Mesenchymal stem cell (in vitro differentiated cells and primary cell): ENCODE results near the gene EPAS1.

Source experiments
- DNase-seq: peaks from one replicate; pipeline ENCODE4 v3.0.0-alpha.2; 2013
- H2AFZ ChIP-seq: one replicate; pipeline ENCODE4 v1.6.1; 2013; ENCODE audit warnings: low read depth, mild to moderate bottlenecking, control low read depth, inconsistent platforms, low read length, moderate library complexity
- H2AK5ac ChIP-seq: 2 replicates; pipeline ENCODE4 v1.6.1; 2013; ENCODE audit warnings: low read length, moderate library complexity, mild to moderate bottlenecking, inconsistent platforms; ENCODE audit not compliant: severe bottlenecking
- H2BK120ac ChIP-seq: one replicate; pipeline ENCODE4 v1.6.1; 2013; ENCODE audit warnings: low read depth, mild to moderate bottlenecking, inconsistent platforms, low read length, moderate library complexity
- H2BK12ac ChIP-seq, 2 experiments: one replicate each; pipeline ENCODE4 v1.6.1; 2013; ENCODE audit warnings: inconsistent platforms in 2 of 2, low read length in 2 of 2, mild to moderate bottlenecking in 2 of 2, moderate library complexity in 2 of 2, control low read depth in 1 of 2
- H2BK15ac ChIP-seq: one replicate; pipeline ENCODE4 v1.6.1; 2013; ENCODE audit warnings: mild to moderate bottlenecking, low read depth, inconsistent platforms; ENCODE audit not compliant: poor library complexity, severe bottlenecking
- H2BK5ac ChIP-seq: 2 replicates; pipeline ENCODE4 v1.6.1; 2013; ENCODE audit warnings: low read depth, mild to moderate bottlenecking, low read length, control low read depth, inconsistent platforms; ENCODE audit not compliant: poor library complexity, severe bottlenecking
- H3K14ac ChIP-seq, 2 experiments: one replicate each; pipeline ENCODE4 v1.6.1; 2013; ENCODE audit warnings: inconsistent platforms in 2 of 2, low read length in 2 of 2, control low read depth in 1 of 2, mild to moderate bottlenecking in 1 of 2, moderate library complexity in 1 of 2
- H3K18ac ChIP-seq, 2 experiments: one replicate each; pipeline ENCODE4 v1.6.1; 2013; ENCODE audit warnings: inconsistent platforms in 2 of 2, low read length in 2 of 2, control low read depth in 1 of 2, low read depth in 1 of 2, mild to moderate bottlenecking in 1 of 2
- H3K23ac ChIP-seq, 2 experiments: one replicate each; pipeline ENCODE4 v1.6.1; 2013; ENCODE audit warnings: inconsistent platforms in 2 of 2, low read length in 2 of 2, mild to moderate bottlenecking in 2 of 2, moderate library complexity in 2 of 2, control low read depth in 1 of 2
- H3K27ac ChIP-seq: 2 replicates; pipeline ENCODE4 v1.5.1; 2013; ENCODE audit warnings: mild to moderate bottlenecking, moderate library complexity, low read length, control low read depth, inconsistent platforms; ENCODE audit not compliant: poor library complexity, severe bottlenecking
- H3K27me3 ChIP-seq, 2 experiments: 2 replicates each; pipeline versions ENCODE4 v1.6.1 to v1.7.0; 2013; ENCODE audit warnings: low read length in 2 of 2, mild to moderate bottlenecking in 2 of 2, moderate library complexity in 2 of 2, control low read depth in 1 of 2, inconsistent platforms in 1 of 2; ENCODE audit not compliant: control insufficient read depth in 1 of 2, insufficient read depth in 1 of 2
- H3K36me3 ChIP-seq, 2 experiments: 2 replicates each; pipeline versions ENCODE4 v1.6.1 to v1.7.0; 2013; ENCODE audit warnings: low read length in 2 of 2, control low read depth in 1 of 2, inconsistent platforms in 1 of 2, low read depth in 1 of 2, mild to moderate bottlenecking in 1 of 2; ENCODE audit not compliant: insufficient read depth in 2 of 2, control insufficient read depth in 1 of 2
- H3K4ac ChIP-seq, 2 experiments: one replicate each; pipeline ENCODE4 v1.6.1; 2013; ENCODE audit warnings: inconsistent platforms in 2 of 2, low read length in 2 of 2, mild to moderate bottlenecking in 2 of 2, moderate library complexity in 2 of 2, control low read depth in 1 of 2, low read depth in 1 of 2
- H3K4me1 ChIP-seq: 2 replicates; pipeline ENCODE4 v1.6.1; 2013; ENCODE audit warnings: low read depth, low read length, control low read depth; ENCODE audit not compliant: control insufficient read depth, insufficient read depth
- H3K4me2 ChIP-seq: 2 replicates; pipeline ENCODE4 v1.6.1; 2013; ENCODE audit warnings: low read length, mild to moderate bottlenecking, inconsistent platforms; ENCODE audit not compliant: poor library complexity, severe bottlenecking
- H3K4me3 ChIP-seq, 2 experiments: 2 replicates each; pipeline versions ENCODE4 v1.5.1 to v1.7.0; 2013; ENCODE audit warnings: low read length in 2 of 2, mild to moderate bottlenecking in 2 of 2, control low read depth in 1 of 2, low read depth in 1 of 2; ENCODE audit not compliant: insufficient read depth in 1 of 2
- H3K79me1 ChIP-seq: replicated peaks from 2 replicates; pipeline ENCODE4 v1.6.1; 2013; ENCODE audit warnings: mild to moderate bottlenecking, control low read depth, low read length, inconsistent platforms; ENCODE audit not compliant: poor library complexity, severe bottlenecking
- H3K9ac ChIP-seq: 2 replicates; pipeline ENCODE4 v1.7.0; 2013; ENCODE audit warnings: mild to moderate bottlenecking, low read length, moderate library complexity
- H3K9me3 ChIP-seq: 2 replicates; pipeline ENCODE4 v1.7.0; 2013; ENCODE audit warnings: mild to moderate bottlenecking, low read length; ENCODE audit not compliant: control insufficient read depth
- H4K8ac ChIP-seq: one replicate; pipeline ENCODE4 v1.6.1; 2013; ENCODE audit warnings: inconsistent platforms, mild to moderate bottlenecking, low read length, moderate library complexity
- H4K91ac ChIP-seq: one replicate; pipeline ENCODE4 v1.6.1; 2013; ENCODE audit warnings: mild to moderate bottlenecking, low read length, inconsistent platforms
- WGBS: methylation state at CpG from one replicate; pipeline ENCODE4 v1.1.7; 2013; ENCODE audit warnings: mixed read lengths; 5-methylcytosine and 5-hydroxymethylcytosine counted together

EPAS1 gene

GRCh38 chr2:46276642-46277041 lies 20.6 kb upstream of the EPAS1 start:
- Histone ChIP-seq H3K27me3 (peaks cover 0 to 6% of the 10 kb centered on the region in 2 experiments), H3K4me3 (no peak overlapping the region), H3K23ac (no peak overlapping the region), H2BK5ac (no peak overlapping the region), H2BK120ac (no peak overlapping the region), H2BK15ac (no peak overlapping the region), H4K91ac (no peak overlapping the region), H3K18ac (no peak overlapping the region), H3K36me3 (no peaks in the 10 kb centered on the region), H3K4ac (no peak overlapping the region), H3K4me2 (no peak overlapping the region), H4K8ac (no peak overlapping the region), H3K14ac (no peak overlapping the region), H2AFZ (no peak overlapping the region), H3K79me1 (no peaks in the 10 kb centered on the region), H3K4me1 (peaks cover 22% of the 10 kb centered on the region), H3K27ac (no peak overlapping the region), H2BK12ac (no peak overlapping the region), H2AK5ac (no peak overlapping the region), H3K9me3 (no peaks in the 10 kb centered on the region), H3K9ac (no peak overlapping the region)
- DNase-seq = no peak
- 91% methylated on average over 2 of the region's 2 CpGs for WGBS

GRCh38 chr2:46277431-46278190 lies 19.6 kb upstream of the EPAS1 start:
- Histone ChIP-seq H2BK12ac (no peak overlapping the region), H3K14ac (no peak overlapping the region), H3K36me3 (no peaks in the 10 kb centered on the region), H4K8ac (no peak overlapping the region), H4K91ac (no peak overlapping the region), H3K27me3 (peaks cover 6 to 8% of the 10 kb centered on the region in 2 experiments), H3K18ac (peak overlapping the region in 1 of 2 experiments; percentile 9), H3K27ac (no peak overlapping the region), H3K4me1 (peaks cover 20% of the 10 kb centered on the region), H3K4ac (no peak overlapping the region), H2AK5ac (no peak overlapping the region), H3K9me3 (no peaks in the 10 kb centered on the region), H2AFZ (no peak overlapping the region), H2BK15ac (no peak overlapping the region), H3K4me3 (no peak overlapping the region), H2BK5ac (no peak overlapping the region), H3K79me1 (no peaks in the 10 kb centered on the region), H3K9ac (no peak overlapping the region), H3K4me2 (no peak overlapping the region), H3K23ac (no peak overlapping the region), H2BK120ac (no peak overlapping the region)
- no peak for DNase-seq
- WGBS = 91% methylated on average over 7 of the region's 7 CpGs

DNA sequence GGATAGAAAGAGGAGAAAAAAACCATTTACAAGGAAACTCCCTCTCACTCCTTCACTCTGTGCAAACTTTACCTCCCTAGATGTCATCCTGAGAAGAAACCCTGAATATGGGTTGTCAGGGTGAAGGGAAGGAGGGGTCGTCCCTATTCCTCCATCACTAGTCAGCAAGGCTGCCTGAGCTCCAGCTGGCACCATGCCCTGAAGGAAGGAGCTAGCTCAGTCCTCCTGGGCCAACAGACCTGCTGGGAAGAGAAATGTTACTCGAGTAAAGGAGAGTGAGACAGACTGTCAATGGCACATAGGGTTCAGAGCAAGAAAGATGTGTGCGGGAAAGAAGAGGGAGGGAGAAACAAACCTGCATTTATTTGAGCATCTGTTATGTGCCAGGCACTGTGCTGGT lies 18.3 kb upstream of the EPAS1 start:
- Histone ChIP-seq H3K14ac (no peak overlapping the region), H3K9ac (no peak overlapping the region), H2BK5ac (no peak overlapping the region), H3K23ac (no peak overlapping the region), H3K4ac (no peak overlapping the region), H3K27ac (no peak overlapping the region), H4K91ac (no peak overlapping the region), H2BK120ac (no peak overlapping the region), H3K4me2 (no peak overlapping the region), H3K4me3 (no peak overlapping the region), H2BK15ac (no peak overlapping the region), H3K9me3 (no peaks in the 10 kb centered on the region), H2AFZ (no peak overlapping the region), H4K8ac (no peak overlapping the region), H3K79me1 (no peaks in the 10 kb centered on the region), H2AK5ac (no peak overlapping the region), H3K36me3 (no peaks in the 10 kb centered on the region), H3K27me3 (peaks cover 8 to 13% of the 10 kb centered on the region in 2 experiments), H2BK12ac (peak overlapping the region in 1 of 2 experiments; percentile 71), H3K4me1 (peaks cover 13% of the 10 kb centered on the region), H3K18ac (peak overlapping the region in 1 of 2 experiments; percentile 61)
- 100% methylated on average over 3 of the region's 3 CpGs for WGBS
- DNase-seq = no peak

GRCh38 chr2:46281939-46282338 lies 15.3 kb upstream of the EPAS1 start:
- Histone ChIP-seq H3K14ac (no peak overlapping the region), H2BK12ac (no peak overlapping the region), H3K36me3 (no peaks in the 10 kb centered on the region), H3K9ac (no peak overlapping the region), H3K79me1 (no peaks in the 10 kb centered on the region), H4K8ac (no peak overlapping the region), H3K23ac (no peak overlapping the region), H3K4ac (no peak overlapping the region), H3K27me3 (peaks cover 12 to 14% of the 10 kb centered on the region in 2 experiments), H3K27ac (no peak overlapping the region), H3K4me1 (peaks cover 9% of the 10 kb centered on the region), H2BK5ac (no peak overlapping the region), H3K18ac (peak overlapping the region in 1 of 2 experiments; percentile 21), H3K9me3 (no peaks in the 10 kb centered on the region), H4K91ac (no peak overlapping the region), H2AK5ac (peak overlapping the region; percentile 21), H2AFZ (no peak overlapping the region), H3K4me3 (no peak overlapping the region), H2BK120ac (no peak overlapping the region), H2BK15ac (no peak overlapping the region), H3K4me2 (no peak overlapping the region)
- no peak for DNase-seq
- 93% methylated on average over 1 of the region's 1 CpG for WGBS
